NCI-H524 (cell line): ENCODE measurements around the gene ZP1.

Source experiments
- DNase-seq, 2 experiments: peaks; one replicate each; lab custom pipeline; 2025; lab: John Stamatoyannopoulos, UW

The ZP1 gene

DNA sequence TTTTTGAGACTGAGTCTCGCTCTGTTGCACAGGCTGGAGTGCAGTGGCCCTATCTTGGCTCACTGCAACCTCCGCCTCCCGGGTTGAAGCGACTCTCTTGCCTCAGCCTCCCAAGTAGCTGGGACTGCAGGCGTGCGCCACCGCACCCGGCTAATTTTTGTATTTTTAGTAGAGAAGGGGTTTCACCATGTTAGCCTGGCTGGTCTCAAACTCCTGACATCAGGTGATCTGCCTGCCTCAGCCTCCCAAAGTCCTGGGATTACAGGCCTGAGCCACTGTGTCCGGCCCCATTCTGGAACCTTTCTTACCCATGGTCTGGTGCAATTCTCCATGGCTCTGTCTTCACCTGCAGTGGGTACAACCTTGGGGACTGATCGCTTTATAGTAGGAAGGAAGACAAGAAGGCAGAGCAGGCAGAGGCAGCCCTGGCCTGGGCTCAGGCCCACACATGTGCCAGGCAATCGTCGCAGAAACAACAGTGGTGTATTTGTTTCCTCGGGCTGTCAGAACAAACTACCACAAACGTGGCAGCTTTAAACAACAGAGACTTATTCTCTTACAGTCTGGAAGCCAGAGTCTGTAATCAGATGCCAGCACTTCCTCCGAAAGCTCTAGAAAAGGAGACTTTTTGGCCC is 7.6 kb upstream of the ZP1 start:
- no peak for DNase-seq

DNA sequence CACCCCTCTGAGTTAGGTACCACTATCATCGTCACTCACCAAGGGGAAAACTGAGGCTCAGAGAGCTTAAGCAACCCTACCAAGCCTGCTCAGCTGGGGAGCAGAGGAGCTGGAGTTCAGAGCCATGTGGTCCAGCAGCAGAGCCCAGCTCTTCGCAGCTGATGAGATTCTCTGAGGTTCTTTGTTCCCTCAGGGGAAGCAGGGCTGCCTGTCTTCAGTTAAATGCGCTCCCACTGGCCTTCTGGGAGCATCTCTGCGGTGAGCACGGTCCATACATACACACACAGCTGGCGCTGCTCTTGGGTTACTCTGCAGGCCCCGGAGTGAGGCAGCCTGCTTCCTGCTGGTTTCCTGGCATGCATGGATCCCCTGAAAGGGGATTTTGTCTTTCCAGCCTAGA is 6.4 kb upstream of the ZP1 start:
- peak in 1 of 2 experiments; percentile 31 for DNase-seq

DNA sequence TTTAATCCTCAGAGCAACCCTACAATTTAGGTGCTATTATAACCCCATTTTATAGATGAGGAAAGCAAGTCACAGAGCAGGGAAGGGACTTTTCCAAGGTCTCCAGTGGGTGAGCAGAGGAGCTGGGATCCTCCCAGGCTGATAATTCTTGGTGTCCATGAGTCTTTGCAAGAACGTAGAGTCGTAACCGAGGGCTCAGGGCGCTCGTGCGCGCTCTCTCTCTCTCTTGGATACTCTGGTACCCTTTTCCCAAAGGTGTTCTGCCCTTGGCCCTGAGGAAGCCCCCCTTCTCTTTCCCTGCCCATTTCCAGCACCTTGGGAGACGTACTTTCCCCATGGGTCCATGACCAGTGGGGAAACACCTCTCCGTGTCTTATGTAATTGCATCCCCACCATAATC is 5.2 kb upstream of the ZP1 start:
- no peak for DNase-seq

DNA sequence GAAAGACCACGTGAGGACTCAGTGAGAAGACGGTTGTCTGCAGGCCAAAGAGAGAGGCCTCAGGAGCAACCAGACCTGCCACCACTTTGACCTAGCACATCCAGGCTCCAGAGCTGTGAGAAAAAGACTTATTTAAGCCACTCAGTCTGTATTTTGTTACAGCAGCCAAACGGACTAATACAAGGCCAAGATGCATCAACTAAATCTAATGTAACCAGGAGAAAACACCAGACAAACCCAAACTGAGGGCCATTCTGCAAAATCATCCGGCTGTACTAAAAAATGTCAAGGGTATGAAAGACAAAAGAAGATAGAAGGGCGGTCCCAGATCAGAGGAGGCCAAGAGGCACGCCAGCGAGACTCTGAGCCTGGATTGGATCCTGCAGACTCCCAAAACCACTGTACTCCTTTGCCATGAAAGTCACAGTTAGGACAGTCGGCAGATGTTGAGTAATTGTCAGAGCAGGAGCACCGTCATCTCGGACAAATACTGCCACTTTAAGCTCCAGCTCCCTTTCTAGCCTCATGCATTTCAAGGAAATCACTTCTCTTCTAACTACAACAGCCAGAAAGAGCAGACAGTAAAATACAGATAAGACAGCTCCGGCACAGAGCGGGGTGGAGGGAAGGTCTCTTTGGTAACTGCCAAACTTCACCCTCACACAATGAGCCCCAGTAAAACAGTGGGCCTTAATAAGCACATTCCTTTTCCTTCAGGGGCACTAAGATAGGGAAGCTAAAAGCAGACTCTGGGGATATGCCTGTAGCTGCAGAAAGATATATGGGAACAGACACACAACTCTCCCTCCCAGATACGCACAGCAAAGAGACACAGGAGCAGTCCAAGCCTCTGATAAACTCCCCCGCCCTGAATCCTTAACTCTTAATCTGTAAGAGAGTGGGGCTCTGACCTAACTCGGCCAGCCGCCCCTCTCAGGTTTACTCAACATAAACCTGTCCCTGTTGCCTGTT is 3.5 kb upstream of the ZP1 start:
- no peak for DNase-seq

DNA sequence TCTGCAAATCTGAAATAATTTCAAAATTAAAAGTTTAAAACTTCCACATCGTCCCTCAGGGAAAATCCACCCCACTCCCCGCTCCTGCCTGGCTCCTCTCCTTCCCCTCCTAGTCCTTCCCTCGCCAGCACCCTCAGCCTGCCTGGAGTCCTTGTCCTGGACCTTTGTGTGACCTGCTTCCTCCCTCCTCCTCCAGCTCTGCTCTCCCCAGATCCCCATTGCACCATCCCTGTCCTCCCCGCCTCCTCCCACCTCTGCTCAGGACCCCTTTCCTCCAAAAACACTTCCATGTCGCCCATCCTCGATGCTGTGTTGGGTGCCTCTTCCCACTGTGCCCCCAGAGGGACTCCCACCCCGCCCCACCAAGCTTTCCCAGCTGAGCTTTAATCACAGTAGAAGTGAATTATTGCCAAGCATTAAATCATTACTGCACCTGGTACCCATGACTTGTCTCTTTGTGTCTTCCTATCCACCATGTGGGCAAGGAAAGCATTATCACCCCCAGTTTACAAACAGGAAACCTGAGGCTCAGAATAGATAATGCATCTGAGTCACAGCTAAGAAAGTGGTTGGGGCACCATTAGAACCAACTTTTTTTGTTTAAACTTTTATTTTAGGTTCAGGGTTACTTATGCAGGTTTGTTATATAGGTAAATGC is 2.4 kb upstream of the ZP1 start:
- DNase-seq = no peak

DNA sequence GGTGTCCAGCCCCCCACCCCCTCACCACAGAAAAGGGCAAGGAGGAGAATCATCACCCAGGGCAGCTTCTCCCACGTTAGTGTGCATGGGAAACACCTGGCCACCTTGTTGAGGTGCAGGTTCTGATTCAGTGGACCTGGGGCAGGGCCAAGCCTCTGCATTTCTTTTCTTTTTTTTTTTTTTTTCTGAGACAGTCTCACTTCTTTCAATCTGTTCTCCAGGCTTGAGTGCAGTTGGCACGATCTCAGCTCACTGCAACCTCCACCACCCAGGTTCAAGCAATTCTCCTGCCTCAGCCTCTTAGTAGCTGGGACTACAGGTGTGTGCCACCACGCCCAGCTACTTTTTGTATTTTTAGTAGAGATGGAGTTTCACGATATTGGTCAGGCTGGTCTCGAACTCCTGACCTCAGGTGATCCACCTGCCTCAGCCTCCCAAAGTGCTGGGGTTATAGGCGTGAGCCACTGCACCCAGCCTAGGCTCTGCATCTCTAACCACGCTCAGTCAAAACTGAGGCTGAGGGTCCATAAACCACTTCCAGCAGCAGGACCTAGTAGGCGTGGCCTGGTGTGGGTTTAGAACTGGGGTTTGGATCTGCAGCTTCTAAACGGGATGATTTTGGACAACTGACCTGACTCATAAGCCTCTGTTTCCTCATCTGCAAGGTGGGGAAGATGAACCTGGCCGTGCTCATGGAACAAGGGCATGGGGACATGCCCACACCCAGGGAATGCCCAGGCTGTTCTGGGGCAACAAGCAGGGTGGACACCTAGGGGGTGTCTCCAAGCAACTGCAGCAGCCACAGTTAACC is 734 bp downstream of the ZP1 start:
- DNase-seq = no peak

DNA sequence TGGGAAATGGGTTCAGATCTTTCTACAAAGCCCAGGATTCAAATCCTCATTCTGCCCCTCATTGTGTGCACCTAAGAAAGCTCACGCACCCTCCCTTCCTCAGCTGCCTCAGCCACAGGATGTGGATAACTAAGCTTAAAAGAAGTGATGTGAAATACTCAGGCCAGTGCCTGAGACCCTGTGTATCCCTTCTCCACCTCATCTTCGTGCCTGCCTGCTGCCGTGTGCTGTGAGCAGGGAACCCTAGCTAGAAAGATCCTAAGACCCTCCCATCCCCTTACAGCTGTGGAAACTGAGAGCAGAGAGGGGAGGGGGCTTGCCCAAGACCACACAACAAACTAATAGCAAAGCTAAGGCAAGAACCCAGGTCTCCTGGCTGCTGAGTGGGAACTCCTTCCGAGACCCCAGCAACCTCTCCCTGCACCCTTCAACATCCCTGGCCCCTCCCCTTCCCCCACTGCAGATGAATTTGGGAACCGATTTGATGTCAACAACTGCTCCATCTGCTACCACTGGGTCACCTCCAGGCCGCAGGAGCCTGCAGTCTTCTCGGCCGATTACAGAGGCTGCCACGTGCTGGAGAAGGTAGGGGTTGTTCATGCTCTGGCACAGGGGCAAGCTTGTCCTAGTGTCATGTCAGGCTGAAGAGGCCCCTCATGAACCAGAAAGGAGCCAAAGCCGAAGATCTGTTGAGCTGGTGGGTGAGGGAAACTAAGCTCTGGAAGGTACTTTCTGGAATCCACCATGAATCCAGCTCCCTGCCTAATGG is 1.5 kb downstream of the ZP1 start:
- DNase-seq = peak in 1 of 2 experiments; percentile 36

DNA sequence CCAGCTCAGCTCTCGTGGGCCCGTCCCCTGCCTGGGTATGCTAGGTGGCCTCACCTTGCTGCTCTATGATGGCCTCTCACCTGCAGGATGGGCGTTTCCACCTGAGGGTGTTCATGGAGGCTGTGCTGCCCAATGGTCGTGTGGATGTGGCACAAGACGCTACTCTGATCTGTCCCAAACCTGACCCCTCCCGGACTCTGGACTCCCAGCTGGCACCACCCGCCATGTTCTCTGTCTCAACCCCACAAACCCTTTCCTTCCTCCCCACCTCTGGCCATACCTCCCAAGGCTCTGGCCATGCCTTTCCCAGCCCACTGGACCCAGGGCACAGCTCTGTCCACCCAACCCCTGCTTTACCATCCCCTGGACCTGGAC is 2.1 kb downstream of the ZP1 start:
- no peak for DNase-seq

DNA sequence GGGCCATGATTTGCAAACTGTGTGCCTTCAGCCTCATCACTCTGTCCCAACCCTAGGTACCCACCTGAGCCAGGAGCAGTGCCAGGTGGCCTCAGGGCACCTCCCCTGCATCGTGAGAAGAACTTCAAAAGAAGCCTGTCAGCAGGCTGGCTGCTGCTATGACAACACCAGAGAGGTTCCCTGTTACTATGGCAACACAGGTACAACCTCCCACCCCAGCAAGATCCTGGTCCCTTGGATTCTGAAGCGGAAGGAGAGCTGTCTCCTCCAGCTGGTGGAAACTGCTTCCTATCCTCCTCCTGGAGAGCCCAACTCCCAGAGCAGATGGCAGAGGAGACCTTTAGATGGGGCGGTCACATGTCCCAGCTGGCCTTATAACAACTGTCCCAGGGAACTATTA is 2.9 kb downstream of the ZP1 start:
- peak; percentile 52 to 88 for DNase-seq

DNA sequence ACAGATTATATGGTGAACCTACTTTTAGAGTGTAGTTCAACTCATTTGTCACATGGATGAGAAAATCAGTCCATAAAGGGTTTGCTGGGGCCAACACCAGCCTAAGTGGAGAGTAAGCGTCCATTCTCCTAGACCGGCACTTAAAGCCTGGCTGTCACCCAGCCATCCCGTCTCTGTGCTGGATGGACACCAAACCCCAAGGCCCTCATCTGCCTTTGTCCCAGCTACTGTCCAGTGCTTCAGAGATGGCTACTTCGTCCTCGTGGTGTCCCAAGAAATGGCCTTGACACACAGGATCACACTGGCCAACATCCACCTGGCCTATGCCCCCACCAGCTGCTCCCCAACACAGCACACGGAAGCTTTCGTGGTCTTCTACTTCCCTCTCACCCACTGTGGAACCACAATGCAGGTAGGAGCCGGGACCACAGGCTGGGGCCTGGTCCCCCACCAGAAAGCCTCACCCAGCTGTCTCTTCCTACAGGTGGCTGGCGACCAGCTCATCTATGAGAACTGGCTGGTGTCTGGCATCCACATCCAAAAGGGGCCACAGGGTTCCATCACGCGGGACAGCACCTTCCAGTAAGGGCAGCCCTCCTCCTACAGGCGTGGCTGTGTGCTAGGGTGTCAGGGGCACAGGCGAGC is 3.5 kb downstream of the ZP1 start:
- DNase-seq = no peak

DNA sequence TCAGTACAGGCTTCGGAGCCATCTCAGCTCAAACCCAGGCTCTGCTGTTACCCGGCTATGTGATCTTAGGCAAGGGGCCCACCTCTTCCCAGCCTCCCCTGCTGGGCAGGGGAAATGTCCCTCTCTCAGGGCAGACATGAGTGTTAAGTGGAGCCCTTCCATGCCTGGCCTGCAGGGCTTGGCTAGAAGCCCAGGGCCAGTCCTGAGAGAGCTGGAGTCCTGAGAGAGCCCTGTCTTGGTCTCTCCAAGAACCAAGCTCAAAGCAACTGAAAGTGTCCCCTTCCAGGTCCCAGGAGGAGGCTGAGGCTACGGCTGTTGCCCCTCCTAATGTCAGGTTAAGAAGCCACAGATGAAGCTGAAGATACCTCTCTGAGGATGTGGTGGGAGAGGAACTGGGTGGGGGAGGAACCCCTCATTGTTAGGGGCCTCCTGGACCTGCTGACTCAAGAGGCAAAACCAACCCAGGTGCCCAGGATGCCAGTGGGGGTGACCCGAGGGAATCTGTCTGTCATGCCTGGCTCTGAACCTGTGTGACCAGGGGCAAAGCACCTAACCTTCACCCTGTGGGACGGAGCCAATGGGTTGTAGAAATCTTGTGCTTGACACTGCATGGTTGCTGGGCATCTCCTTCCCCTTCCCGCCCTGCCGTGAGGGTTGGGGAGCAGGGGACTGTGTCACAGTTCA is 4.2 kb downstream of the ZP1 start:
- no peak for DNase-seq

DNA sequence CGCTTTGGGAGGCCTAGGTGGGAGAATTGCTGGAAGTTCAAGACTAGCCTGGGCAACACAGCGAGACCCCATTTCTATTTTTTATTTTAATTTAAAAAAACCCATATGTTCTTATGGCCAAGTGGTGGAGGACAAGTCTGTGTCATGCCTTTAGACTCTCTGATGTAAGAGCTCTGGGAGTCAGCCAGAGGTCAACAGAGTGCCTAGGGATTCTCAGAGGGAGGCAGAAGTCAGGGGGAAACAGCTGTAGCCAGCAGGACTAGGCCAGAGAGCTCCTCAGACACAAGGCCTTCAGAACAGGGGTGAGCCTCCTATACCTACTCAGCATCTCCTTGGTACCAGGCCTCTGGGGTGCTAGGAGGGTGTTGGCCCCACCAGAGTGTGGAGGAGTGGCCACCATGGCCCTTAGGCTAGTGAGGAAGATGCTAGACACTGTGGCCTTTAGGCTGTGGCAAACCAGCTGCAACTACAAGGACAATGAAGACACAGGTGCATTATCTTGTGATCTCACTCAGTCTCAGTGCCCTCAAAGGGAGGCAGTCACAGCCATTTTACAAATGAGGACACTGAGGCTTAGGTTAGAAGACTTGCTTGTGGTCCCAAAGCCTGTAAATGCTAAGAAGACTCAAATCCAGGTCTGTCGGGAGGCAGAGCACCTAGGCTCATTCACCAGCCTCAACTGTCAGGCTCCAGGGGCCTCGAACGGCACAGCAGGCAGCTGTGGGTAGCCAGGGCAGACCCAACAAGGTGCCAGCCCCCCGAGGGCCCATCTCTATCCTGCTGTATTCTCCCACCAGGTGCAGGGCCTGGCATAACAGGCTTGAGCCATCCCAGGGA is 5.0 kb downstream of the ZP1 start:
- no peak for DNase-seq

DNA sequence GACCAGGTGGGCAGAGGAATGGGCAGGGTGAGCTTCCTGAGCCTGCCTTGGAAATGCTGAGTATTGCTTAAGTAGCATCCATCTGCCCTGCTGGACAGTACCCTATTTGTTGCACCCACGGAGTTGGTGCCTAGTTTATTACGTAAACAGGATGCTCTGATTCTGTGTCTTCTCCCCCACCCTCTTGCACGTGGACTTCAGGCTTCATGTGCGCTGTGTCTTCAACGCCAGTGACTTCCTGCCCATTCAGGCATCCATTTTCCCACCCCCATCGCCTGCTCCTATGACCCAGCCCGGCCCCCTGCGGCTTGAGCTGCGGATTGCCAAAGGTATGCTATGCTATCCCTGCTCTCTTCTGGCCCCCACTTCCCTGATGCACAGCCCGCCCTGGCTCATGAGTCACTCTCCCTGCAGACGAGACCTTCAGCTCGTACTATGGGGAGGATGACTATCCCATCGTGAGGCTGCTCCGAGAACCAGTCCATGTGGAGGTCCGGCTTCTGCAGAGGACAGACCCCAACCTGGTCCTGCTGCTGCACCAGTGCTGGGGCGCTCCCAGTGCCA is 5.7 kb downstream of the ZP1 start:
- no peak for DNase-seq

DNA sequence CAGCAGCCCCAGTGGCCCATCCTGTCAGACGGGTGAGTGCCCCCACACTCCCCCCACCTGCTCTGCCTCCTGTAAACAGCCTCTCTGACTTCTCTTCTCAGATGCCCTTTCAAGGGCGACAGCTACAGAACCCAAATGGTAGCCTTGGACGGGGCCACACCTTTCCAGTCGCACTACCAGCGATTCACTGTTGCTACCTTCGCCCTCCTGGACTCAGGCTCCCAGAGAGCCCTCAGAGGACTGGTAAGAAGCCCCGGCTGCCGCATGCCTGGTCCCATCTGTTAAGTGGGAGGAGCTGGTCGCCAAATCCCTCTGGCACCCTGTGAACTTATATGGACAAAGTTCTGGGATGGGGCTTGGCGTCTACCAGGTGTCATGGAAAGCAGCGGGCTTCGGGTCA is 6.2 kb downstream of the ZP1 start:
- peak; percentile 35 to 74 for DNase-seq

DNA sequence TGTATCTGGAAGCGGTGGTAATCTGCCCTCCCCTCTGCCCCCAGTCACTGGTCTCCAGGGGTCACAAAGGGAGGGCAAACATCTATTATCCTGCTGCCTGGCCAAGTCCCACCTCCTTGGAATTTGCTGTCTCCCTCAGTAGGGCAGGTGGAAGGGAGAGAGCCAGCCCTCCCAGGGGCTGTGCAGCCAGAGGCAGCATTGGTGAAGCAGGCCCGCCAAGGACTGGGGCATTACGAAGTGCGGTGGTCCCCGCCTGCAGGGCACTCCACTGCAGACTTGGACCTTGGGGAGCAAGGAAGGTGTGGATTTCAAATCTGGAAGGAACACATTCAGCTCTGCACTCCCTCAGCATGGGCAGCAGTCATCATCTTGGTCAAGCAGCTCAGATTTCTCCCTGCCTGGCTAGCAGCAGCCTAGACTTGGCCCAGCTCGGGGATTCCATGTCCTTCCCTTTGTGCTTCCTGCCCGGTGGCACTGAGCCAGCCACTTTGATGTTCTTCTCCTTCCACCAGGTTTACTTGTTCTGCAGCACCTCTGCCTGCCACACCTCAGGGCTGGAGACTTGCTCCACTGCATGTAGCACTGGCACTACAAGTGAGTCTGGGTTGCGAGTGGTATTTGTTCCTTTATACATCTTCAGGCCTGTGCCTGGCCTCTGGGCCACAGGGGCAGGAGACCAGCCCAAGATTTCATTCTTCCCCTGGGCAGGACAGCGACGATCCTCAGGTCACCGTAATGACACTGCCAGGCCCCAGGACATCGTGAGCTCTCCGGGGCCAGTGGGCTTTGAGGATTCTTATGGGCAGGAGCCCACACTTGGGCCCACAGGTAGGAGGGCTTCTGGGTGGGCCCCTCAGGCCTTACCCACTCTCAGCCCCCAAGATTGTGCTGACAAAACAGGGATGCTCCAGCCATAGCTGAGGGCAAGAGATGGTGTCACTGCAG is 7.4 kb downstream of the ZP1 start:
- DNase-seq = no peak

DNA sequence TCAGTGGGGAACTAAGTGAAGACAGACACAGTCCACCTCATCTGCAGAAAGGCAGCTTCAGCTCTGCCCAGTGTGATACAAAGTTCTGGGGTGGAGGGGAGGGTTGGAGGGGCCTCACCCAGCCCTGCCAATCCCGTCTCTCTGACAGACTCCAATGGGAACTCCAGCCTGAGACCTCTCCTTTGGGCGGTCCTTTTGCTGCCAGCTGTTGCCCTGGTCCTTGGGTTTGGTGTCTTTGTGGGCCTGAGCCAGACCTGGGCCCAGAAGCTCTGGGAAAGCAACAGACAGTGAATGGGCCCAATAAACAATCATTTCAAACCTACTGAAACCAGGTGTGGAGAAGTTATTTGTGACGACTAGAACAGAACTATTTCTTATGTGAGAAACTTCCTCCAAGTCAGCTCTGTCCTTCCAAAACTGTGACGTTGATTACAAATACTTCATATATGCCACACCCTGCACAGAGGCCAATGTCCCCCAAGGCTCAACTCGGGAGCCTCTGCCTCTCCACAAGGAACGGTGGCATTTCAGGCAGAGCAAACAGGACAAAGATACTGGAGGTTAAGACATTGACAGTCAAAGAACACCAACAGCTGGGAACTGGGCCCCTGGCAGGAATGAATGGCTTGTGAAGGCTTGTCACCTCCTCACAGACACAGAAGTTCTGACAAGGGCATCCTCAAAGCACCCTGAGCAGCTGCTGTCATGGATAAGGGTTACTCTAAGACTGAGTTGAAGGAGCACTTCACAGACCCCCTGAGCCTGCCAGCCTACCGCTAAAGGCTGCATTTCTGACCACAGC is 8.2 kb downstream of the ZP1 start:
- DNase-seq = peak in 1 of 2 experiments; percentile 36

DNA sequence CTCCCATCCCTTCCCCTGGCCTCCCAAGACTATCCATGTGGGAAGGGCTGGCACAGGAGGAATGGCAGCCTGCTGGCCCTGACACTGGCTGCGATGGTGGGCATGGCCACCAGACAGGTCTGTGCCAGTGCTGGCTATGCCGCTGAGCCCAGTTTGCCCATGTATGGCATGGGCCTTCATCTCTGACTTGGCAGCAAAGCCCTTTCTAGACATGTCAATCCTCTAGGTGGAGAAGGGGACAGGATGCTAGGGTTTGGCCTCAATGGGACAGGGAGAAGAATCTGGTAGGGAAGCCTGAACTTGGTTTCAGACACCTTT is 8.8 kb downstream of the ZP1 start:
- DNase-seq = no peak
